NCI-H69 (cell line): ENCODE results near the gene PLEKHA4.
A peak's percentile ranks its signal among the peaks of the same experiment; 100 is the strongest.
"Not testable (repeated sequence)": the region's sequence is repeated elsewhere in the genome, so short reads cannot be mapped to it uniquely, and the experiment has no call there.

Experiments used
- DNase-seq: peaks from one replicate; lab custom pipeline; 2025; lab: John Stamatoyannopoulos, UW

PLEKHA4 gene

DNA sequence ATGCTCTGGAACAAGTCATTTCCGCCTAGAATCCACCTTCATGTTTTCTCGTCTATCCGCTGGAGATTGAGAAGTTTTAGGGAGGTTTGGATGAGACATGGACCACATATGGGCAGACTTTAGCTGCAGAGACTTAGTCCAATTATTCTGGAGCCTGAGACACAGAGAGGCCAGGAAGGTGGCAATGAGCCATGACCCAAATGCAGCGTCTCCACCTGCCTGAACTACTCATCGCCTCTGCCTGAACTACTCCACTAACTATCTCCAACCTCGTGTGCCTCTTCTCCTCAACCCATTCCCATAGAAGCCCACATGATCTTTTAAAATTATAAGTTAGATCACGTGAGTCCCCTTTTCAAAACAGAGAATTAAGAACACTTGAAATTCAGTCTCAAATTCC, 5.6 kb downstream of the PLEKHA4 start:
- no peak for DNase-seq

DNA sequence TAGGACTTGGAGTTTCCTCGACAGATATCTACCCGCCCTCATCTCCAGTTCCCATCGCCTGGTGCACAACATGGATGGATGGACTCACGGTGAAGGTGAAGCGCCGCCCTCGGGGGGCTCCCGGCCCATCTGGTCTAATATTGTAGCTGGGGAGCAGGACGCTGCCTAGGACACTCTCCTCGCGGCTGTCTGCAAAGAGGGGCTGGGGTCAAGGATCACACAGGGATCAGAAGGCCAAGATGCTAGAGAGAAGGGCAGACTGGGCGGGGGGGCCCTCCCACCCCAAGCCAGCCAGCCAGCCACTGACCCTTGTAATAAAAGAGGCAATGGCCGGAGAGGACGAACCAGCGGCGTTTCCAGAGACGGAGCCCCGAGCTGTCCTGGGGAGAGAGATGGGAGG, 7.1 kb downstream of the PLEKHA4 start:
- no peak for DNase-seq

DNA sequence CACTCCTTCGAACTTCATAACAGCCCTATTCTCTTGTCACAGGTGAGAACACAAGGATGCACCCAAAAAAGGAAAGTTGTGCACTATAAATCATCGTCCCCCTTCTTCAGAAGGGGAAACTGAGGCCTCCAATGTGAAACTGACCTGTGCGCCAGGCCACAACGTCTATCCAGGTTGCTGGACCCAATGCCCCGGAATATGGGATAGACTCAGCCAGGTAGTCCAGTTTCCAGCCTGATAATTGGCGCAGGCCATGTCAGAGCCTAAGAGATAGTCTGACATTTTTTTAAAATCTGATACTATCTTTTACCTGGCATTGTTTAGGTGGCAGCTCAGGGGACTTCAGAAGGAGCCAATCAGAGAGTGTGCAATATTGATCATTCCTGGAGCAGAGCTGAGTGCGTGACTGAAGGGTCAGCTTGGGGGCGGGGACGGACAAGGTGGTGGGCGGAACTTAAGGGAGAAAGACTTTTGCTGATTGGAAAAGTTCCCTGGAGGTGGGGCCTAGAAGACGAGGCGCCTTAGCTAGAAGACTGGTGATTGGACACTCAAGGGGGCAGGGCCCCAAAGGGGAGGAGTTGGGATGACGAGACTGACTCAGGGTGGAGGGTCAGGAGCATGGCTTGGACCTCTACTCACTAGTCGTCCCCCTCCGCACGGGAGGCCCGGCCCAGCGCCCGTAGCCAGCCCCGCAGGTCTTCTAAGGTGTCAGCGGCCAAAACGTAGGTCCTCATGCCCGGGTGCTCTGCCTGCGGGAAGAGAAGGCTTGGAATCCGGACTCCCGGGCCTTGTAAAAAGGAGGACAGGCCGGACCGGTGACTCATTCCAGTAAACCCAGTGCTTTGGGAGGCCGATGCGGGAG, 8.5 kb downstream of the PLEKHA4 start:
- no peak for DNase-seq

DNA sequence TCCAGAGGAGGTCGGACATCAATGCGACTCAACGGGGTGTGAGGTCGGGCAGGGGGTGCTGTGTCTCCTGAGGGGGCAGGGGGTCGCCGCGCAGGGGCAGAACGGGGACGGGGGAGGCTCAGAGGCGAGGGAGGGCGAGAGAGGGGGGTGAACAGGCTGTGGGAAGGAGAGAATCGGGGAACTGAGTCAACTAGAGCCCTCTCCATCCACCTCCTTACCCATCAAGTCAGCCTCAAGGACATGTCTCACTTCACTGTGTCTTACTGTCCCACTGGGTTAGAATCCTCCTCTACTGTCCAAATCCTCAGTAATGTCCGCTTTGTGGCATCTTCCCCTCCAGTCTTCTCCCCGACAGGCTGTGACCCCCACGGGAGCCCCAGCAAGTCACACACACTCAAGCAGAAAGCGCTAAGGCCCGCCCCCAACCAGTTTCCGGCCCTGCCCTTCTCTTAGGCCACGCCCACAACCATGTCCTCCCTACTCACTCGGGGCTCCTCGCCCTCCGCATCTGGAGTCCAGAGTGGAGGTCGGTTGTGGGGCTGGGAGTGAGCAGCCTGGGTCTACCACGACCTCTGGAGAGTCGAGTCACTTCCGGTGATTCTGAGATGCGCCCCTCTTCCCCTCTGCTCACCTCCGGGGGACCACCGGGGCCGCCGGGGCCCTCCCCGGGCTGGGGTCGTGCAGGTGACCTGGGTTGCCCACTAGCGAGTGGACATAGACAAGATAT, 9.3 kb downstream of the PLEKHA4 start:
- peak; percentile 52 for DNase-seq

DNA sequence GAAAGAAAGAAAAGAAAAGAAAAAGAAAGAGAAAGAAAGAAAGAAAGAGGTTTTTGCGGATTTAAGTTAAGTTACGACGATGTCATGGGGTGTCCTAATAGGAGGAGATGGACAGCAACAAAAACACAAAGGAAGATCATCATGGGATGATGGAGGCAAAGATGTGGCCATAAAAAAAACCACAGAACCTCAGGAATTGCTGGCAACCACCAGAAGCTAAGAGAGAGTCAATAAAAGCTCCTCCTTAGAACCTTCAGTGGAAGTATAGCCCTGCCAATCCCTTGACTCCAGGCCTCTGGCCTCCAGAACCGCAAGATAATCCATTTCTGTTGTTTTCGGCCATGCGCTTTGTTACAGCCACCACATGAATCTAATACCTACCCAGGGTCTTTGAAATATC, 11.5 kb downstream of the PLEKHA4 start:
- no peak for DNase-seq

DNA sequence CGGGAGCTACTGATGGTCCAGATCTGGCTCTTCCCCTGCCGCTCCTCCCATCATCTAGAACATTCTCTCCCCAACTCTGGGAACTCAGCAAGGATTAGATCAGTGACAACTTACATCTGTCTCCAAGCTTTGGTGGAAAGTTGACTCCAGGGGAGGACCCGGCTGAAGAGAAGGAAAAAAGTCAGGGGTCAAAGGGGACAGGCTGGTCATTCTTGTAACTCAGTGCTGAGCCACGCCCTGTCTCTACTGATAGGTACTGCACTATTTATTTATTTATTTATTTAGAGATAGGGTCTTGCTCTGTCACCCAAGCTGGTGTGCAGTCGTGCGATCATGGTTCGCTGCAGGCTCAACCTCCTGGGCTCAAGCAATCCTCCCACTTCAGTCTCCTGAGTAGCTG, 14.3 kb downstream of the PLEKHA4 start:
- no peak for DNase-seq

DNA sequence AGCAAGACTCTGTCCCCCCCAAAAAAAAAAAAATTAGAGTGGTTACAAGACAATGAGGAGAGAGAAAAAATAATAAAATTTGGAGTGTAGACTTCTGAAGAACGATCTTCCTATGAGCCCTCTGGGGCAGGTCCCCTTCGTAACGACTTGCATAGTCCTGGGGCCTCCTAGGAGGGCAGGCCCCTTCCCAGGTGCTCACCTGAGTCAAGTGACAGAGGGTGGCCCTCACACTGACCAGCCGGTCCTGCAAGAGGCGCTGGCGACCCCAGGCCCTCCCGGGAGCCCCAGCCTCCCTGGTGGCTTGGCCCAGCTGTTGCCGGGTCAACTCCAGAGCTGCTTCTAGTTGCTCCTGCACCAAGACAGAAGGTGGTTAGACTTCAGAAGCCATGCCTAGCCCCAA, 14.9 kb downstream of the PLEKHA4 start:
- DNase-seq, result no peak

DNA sequence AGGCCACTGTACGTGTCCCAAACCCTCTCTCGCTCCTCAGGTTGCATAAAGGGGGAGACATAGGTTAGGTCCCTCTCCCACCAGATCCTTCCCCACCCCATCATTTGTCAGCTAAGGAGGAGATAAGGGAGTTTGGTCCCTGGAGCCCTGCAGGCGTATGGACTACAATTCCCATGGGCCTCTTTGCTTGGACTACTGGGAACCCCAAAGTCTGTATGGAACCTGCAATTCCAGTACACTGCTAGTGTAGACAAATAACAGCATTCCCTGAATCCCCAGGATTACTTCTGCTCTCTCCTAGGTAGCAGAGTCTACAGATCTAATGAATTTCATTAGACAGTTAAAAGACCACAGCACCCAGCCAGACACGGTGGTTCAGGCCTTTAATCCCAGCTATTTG, 16.1 kb downstream of the PLEKHA4 start:
- DNase-seq, result no peak

DNA sequence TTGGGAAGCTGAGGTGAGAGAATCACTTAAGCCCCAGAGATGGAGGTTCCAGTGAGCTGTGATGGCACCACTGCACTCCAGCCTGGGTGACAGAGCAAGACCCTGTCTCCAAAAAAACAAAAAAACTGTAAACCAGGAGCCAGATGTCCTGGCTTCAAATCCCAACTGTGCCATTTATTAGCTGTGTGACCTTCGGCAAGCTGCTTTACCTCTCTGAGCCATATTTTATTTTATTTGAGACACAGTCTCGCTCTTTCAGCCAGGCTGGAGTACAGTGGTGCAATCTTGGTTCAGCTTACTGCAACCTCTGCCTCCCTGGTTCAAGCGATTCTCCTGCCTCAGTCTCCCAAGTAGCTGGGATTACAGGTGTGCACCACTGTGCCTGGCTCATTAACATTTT, 21.8 kb downstream of the PLEKHA4 start:
- not testable (repeated sequence) for DNase-seq

DNA sequence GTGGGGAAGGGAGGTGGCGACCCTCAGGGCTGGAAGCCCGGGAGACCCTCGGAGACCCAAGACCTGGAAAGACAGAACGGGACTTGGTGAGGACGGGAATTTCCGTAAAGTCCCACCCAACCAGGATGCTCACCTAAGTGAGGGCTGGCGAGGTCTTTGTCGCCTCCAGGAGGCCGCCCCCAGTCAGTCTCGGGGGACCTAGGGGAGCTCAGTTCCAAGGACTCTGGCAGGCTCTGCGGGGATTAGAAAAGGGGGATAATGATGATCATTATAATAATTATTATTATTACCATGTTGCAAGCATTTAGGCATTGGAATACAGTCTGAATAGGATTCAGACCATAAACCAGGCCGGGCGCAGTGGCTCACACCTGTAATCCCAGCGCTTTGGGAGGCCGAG, 23.0 kb downstream of the PLEKHA4 start:
- no peak for DNase-seq

DNA sequence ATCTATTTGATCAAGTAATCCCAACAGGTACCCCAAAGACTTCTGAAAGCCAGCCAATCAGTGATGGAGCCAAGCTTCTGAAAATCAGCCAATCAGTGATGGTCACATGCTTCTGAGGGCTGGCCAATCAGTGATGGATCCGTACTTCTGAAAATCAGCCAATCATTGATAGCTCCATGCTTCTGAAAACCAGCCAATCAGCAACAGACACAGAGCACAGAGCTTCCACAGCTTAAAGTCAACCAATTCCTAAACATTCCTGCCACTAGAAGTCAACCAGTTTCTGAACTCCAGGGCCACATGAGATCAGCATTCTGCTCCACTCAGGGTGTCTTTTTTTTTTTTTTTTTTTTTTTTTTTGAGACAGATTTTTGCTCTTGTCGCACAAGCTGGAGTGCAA, 23.9 kb downstream of the PLEKHA4 start:
- DNase-seq, result peak; percentile 68

DNA sequence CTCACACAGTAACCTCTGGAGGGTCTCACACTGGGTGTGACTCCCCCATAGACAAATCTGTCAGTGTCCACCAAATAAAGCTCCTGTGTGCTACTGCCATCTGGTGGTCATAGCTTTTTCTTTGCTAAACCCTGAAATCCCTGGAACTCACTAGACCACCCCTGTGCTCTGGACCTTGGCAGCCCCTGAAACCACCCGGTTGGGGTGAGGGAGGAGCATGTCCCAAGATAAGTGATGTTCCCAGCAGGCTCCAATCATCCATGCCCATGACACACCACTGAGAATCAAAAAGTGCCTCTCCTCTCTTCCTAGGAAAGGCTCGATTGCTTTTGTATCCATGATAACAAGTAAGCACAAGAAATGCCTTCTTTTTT, 25.6 kb downstream of the PLEKHA4 start:
- peak; percentile 72 for DNase-seq

DNA sequence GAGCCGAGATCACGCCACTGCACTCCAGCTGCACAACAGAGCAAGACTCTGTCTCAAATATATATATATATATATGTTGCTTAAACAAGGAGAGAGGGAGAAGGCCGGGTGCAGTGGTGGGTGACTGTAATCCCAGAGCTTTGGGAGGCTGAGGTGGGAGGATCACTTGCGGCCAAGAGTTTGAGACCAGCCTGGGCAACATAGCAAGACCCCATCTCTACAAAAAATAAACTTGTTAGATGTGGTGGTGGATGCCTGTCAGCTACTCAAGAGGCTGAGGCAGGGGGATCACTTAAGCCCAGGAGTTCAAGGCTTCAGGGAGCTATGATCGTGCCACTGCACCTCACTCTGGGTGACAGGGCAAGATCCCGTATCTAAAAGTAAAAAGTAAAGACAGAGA, 26.8 kb downstream of the PLEKHA4 start:
- no peak for DNase-seq

DNA sequence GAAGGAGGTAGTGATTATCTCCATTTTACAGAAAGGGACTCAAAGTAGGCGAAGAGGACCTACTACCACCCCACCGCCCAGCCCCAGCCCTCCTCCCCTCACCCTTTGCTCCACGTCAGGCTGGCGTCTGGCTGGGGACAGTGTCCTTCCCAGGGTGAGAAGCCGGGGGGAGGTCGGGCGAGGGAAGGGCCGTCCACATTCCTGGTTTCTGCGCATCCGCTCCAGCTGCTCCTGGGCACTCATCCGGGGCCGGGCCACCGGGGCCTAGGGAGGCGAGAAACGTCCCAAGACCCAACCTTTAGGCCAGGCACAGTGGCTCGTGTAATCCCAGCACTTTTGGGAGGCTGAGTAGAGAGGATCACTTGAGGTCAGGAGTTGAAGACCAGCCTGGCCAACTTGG, 27.4 kb downstream of the PLEKHA4 start:
- DNase-seq, result no peak

DNA sequence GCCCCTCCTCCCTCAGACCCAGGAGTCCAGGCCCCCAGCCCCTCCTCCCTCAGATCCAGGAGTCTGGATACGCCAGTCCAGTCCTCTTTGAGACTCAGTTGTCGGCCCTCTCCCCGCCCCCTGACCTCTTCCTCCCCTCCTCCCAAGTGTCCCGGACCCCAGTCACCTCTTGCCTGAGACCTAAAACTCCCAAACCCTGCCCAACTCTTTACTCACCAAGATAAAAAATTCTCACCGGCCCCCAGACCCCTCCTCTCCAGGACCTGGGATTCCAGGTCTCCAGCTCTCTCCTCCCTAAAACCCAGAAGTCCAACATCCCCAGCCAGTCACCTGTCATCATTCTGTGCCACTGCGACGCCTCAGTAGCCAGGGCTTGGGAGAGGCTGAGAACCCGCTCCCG, 30.7 kb downstream of the PLEKHA4 start:
- DNase-seq, result peak; percentile 30

DNA sequence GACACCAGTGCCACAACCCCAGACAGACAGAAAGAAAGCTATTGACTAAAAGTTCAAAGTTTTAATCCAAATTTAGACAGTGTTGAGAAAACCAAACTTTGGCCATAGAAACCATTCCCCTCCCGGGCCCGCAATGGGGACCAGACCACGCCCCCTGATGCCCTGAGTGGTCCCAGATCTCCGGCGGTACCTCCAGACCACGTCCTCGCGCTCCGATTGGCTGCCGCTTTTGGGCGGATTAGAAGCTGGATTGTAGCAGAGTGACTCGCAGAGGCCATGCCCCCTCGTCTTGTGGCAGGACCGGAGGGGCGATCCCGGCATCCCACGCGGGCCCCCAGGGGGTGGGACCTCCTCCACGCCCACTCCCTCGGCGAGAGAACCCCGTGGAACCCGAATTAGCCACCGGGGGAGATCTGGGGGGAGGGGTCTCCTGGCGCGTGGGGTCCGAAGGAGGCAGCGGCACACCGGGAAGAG, 31.3 kb downstream of the PLEKHA4 start:
- peak; percentile 87 for DNase-seq

DNA sequence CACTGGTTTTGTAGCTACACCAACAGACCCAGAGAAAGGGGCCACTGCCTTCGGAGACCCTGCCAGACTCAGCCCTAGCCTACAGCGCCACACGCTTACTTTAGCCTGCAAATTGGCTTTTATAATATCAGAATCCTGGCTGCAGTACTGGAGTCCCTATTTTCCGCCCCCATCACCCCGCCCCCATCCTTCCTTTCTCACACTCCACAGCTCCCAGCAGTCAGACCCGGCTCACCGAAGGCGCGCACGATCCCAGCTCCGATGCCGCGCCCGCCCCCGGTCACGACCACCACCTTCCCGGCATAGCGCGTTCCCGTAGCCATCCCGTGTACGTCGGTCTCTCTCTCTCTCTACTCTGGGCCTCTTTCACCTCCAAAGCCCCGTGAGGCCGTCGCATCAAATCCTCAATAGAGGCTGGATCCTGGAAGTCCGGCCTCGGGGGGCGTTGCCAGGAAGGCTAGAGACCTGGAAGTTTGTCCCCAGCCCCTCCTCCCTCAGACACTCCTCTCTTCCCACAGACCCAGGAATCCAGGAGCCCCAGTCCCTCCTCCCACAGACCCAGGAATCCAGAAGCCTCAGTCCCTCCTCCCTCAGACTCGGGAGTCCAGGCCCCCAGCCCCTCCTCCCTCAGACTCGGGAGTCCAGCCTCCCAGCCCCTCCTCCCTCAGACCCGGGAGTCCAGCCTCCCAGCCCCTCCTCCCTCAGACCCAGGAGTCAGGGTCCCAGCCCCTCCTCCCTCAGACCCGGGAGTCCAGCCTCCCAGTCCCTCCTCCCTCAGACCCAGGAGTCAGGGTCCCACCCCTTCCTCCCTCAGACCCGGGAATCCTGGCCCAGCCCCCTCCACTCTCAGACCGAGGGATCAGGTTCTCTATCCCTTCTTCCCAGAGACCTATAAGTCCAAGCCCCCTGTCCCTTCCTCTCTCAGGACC, 32.1 kb downstream of the PLEKHA4 start, which contains the start of gene HSD17B14:
Gene HSD17B14 (minus strand): TSS at position 403 of the 929 bp plus-strand sequence. CDS start 80 bp downstream, at position 323.
- DNase-seq, result peak; percentile 62

DNA sequence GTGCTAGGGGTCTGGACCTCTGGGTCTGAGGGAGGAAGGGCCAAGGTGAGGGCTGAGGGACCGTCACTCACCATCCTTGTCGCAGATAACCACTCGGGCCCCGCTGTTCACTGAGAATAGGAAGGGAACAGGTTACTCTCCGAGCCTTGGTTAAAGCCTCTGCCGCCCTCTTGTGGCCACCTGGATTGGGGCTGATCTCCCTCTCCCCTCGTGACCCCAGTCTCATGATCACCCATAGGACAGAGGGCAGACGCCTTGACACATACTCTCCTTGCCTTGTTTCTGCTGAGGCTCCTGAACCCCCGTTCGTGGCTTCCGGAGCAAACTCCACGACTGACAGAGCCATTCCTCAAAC, 32.7 kb downstream of the PLEKHA4 start:
- DNase-seq, result peak; percentile 92

DNA sequence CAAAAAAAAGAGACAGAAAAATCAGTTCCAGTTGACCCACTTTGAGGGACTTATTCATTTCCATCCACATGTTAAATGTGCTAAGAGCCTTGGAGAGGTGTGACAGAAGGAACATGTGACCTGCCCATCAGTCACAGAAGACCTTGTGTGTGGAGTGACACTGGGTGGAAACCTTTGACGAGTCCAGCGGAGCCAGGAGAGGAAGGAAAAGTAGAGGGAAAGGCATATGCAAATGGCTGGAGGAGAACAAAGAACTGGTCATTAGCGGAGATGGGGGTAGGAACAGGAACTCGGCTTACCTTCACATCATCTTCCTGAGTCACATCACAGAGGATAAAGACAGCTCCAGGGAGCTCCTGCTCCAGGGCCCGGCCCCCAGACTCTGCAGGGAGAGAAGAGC, 34.4 kb downstream of the PLEKHA4 start:
- DNase-seq, result no peak

DNA sequence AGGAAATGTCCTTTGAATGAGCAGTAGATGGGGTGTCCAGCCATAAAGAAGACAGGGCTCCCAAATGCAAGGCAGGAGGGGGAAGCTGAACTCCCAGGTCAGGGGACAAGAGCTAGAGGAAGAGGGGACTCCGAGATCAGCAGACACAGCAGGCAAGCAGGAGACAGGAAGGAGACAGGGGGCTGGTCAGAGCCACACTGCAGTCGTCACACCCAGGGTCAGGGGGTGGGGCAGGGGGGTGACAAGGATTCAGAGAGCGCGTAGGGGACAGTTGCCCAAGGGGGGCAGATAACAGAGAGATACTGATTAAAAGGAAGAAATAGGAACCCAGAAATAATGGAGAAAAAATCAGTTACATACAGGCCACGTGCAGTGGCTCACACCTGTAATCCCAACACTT, 35.4 kb downstream of the PLEKHA4 start:
- DNase-seq, result no peak

DNA sequence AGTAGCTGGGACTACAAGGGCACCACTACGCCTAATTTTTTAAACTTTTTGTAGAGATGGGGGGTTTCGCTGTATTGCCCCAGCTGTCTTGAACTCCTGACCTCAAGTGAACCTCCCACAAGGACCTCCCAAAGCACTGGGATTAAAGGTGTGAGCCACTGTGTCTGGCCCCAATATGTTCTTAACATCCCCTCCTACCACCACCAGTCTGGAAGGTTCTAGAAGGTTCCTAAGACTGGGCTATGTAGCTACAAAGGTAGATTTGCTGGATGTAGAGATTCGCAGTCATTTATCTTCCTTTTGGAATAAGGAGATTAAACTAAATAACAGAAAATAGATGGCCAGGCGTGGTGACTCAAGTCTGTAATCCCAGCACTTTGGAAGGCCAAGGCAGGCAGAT, 37.5 kb downstream of the PLEKHA4 start:
- no peak for DNase-seq

DNA sequence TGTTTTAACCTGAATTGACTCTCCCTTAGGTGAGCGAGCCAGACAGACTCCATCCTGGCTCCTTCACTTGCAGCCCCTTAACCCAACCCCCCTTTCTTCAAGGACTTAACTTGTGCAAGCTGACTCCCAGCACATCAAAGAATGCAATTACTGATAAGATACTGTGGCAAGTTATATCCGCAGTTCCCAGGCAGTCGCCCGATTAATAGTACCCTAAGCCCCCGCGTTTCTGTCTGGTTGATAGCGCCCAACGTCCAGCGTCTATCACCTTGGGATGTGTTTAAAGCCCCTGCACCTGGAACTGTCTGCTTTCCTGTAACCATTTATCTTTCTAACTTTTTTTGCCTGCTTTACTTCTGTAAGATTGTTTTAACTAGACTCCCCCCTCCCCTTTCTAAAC, 38.3 kb downstream of the PLEKHA4 start:
- DNase-seq, result no peak
